OCI-LY7 (cell line): ENCODE measurements around the gene SFT2D3. TPM values are rescaled to one million over a fixed set of nuclear protein-coding genes. Genes with fewer than 3 reads are reported as not detected.

Experiments
- BruUV-seq: library from RNA; stranded (reverse); fragments of 400-500 nt; replicated peaks from 2 replicates; lab custom pipeline; 2021; lab: Mats Ljungman, UMichigan
- CTCF ChIA-PET: fragments of 300-600 bp; sonication (Branson Sonifier 250); formaldehyde crosslinking; loops from one replicate; lab custom pipeline; 2022; ENCODE audit warnings: antibody characterized with exemption; ENCODE audit not compliant: unreplicated experiment; lab: Charles Lee
- POLR2A ChIA-PET: fragments of 300-600 bp; sonication (Branson Sonifier 250); formaldehyde crosslinking; loops from one replicate; lab custom pipeline; 2022; ENCODE audit warnings: antibody characterized with exemption; lab: Charles Lee
- DNase-seq: peaks from one replicate; pipeline ENCODE4 v3.0.0-alpha.2; 2015; ENCODE audit warnings: low spot score
- H2AFZ ChIP-seq: fragments of 200-600 bp; sonication (generic), shearing (Covaris generic); 2 replicates; pipeline ENCODE4 v1.6.1; 2014; ENCODE audit warnings: mild to moderate bottlenecking, antibody characterized with exemption, low read length, moderate library complexity
- H3K27ac ChIP-seq: fragments of 200-600 bp; sonication (generic); 2 replicates; pipeline ENCODE4 v1.5.1; 2014; ENCODE audit warnings: mixed run types, low read depth, mild to moderate bottlenecking, moderate library complexity, low read length, inconsistent platforms; ENCODE audit not compliant: poor library complexity, severe bottlenecking
- H3K36me3 ChIP-seq: fragments of 200-600 bp; sonication (generic); 2 replicates; pipeline ENCODE4 v1.6.1; 2014; ENCODE audit warnings: mild to moderate bottlenecking, antibody characterized with exemption, low read length, moderate library complexity, mixed read lengths; ENCODE audit not compliant: insufficient read depth
- H3K4me1 ChIP-seq: fragments of 200-600 bp; sonication (generic); 2 replicates; pipeline ENCODE4 v1.5.1; 2014; ENCODE audit warnings: mild to moderate bottlenecking, low read length; ENCODE audit not compliant: insufficient read depth, poor library complexity, severe bottlenecking
- H3K4me2 ChIP-seq: fragments of 200-600 bp; sonication (generic); 2 replicates; pipeline ENCODE4 v1.6.1; 2014; ENCODE audit warnings: mild to moderate bottlenecking, low read length
- H3K4me3 ChIP-seq: fragments of 200-600 bp; sonication (generic); 2 replicates; pipeline ENCODE4 v1.5.1; 2014; ENCODE audit warnings: mild to moderate bottlenecking, low read depth, low read length; ENCODE audit not compliant: poor library complexity, severe bottlenecking
- H3K79me2 ChIP-seq: fragments of 200-600 bp; sonication (generic); 2 replicates; pipeline ENCODE4 v1.6.1; 2016; ENCODE audit warnings: low read depth, mild to moderate bottlenecking, low read length, moderate library complexity, mixed read lengths; ENCODE audit not compliant: insufficient read depth
- H3K9me2 ChIP-seq: fragments of 200-600 bp; sonication (generic); 2 replicates; pipeline ENCODE4 v1.6.1; 2016; ENCODE audit warnings: mild to moderate bottlenecking, low read length, mixed read lengths; ENCODE audit not compliant: insufficient read depth
- H3K9me3 ChIP-seq: fragments of 200-600 bp; sonication (generic); 2 replicates; pipeline ENCODE4 v1.6.1; 2014; ENCODE audit warnings: mild to moderate bottlenecking, mixed run types, low read length, mixed read lengths
- H4K20me1 ChIP-seq: fragments of 200-600 bp; sonication (generic); 2 replicates; pipeline ENCODE4 v1.6.1; 2014; ENCODE audit warnings: mild to moderate bottlenecking, antibody characterized with exemption, low read length, moderate library complexity, mixed read lengths; ENCODE audit not compliant: insufficient read depth
- EZH2phosphoT487 ChIP-seq: fragments of 200-600 bp; sonication (generic); IDR thresholded peaks from 2 replicates; pipeline ENCODE4 v1.6.1; 2018; ENCODE audit warnings: low read depth, borderline replicate concordance, mild to moderate bottlenecking, mixed run types, antibody characterized with exemption, low read length, moderate library complexity, mixed read lengths
- intact Hi-C: fragments of 100-400 bp; cut with micrococcal nuclease; formaldehyde crosslinking; loops from one replicate; pipeline ENCODE4 v1.10.0; 2022; ENCODE audit not compliant: unreplicated experiment
- total RNA-seq, 2 experiments: library from RNA; depleted of rRNA in 1 of 2; stranded (reverse); fragments of >200 nt in 1 of 2; shearing (Covaris generic) in 1 of 2; gene quantifications; 2 replicates each; pipeline ENCODE4 v1.2.3, GENCODE V29; 2014 to 2022
- TF ChIP-seq, protein P1 (sequence below): fragments of 200-600 bp; sonication (generic); conservative IDR thresholded peaks from 2 replicates; pipeline ENCODE4 v1.5.1; 2014; ENCODE audit warnings: mild to moderate bottlenecking, antibody characterized with exemption, low read length, moderate library complexity, mixed read lengths

Gene SFT2D3
- total RNA-seq, 2 experiments from 2014 or later = 7.6 to 14.3 TPM

- POLR2A ChIA-PET = interaction anchor here (0.8 kb wide), 1 partner anchor 19 kb away, joined by 4 read pairs; no protein-coding TSS in a partner anchor
- intact Hi-C loops = no loop called here
- Histone ChIP-seq H4K20me1 (no peaks in the 10 kb centered on the region), H3K36me3 (peaks cover 82% of the 10 kb centered on the region), H3K79me2 (no peaks in the 10 kb centered on the region), H3K9me3 (no peaks in the 10 kb centered on the region), H3K27ac (no peak overlapping the region), H3K9me2 (no peaks in the 10 kb centered on the region), H3K4me3 (no peak overlapping the region), H2AFZ (no peak overlapping the region), H3K4me2 (no peak overlapping the region), H3K4me1 (no peaks in the 10 kb centered on the region)
- CTCF ChIA-PET = no interaction called here
- DNase-seq = no peak
- no peak for TF ChIP-seq EZH2phosphoT487
- TF ChIP-seq, protein P1, sequence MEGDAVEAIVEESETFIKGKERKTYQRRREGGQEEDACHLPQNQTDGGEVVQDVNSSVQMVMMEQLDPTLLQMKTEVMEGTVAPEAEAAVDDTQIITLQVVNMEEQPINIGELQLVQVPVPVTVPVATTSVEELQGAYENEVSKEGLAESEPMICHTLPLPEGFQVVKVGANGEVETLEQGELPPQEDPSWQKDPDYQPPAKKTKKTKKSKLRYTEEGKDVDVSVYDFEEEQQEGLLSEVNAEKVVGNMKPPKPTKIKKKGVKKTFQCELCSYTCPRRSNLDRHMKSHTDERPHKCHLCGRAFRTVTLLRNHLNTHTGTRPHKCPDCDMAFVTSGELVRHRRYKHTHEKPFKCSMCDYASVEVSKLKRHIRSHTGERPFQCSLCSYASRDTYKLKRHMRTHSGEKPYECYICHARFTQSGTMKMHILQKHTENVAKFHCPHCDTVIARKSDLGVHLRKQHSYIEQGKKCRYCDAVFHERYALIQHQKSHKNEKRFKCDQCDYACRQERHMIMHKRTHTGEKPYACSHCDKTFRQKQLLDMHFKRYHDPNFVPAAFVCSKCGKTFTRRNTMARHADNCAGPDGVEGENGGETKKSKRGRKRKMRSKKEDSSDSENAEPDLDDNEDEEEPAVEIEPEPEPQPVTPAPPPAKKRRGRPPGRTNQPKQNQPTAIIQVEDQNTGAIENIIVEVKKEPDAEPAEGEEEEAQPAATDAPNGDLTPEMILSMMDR = no peak
- BruUV-seq = no TSS peak
These were observed 11.7 kb downstream of the SFT2D3 start for GRCh38 chr2:127712999-127713398.

DNA sequence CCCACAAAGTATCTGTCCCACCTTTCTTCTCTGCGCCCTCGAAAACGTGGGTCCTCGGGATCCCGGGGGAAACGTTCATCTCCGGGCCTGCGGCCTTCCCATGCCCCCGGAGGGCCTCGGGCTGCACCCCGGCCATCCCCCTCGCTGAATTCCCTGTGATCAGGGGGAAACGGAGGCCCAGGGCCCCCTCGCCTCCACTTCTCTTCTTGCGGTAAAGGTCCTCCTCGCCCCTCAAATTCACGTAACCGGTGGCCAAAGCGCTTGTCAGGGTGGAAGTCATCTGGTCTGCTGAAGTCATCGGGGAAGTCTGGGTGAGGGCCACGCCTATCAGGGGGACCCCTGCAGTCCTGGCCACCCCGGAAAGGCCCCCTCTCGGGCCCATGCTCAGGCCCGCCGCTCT, 12.3 kb downstream of the SFT2D3 start:
- no peak overlapping the region for H3K27ac ChIP-seq
- TF ChIP-seq, protein P1 = no peak
- TF ChIP-seq EZH2phosphoT487 = no peak
- no peaks in the 10 kb centered on the region for H3K4me1 ChIP-seq
- no peak overlapping the region for H3K4me3 ChIP-seq
- H3K9me3 ChIP-seq = no peaks in the 10 kb centered on the region
- H3K9me2 ChIP-seq = no peaks in the 10 kb centered on the region
- ChIA-PET CTCF (no interaction called here), POLR2A (interaction anchor here (0.8 kb wide), 1 partner anchor 9 kb away, joined by 3 read pairs; no protein-coding TSS in a partner anchor)
- intact Hi-C loops = no loop called here
- H2AFZ ChIP-seq = no peak overlapping the region
- BruUV-seq = no TSS peak
- no peak for DNase-seq
- peaks cover 82% of the 10 kb centered on the region for H3K36me3 ChIP-seq
- no peaks in the 10 kb centered on the region for H4K20me1 ChIP-seq
- H3K4me2 ChIP-seq = no peak overlapping the region
- no peaks in the 10 kb centered on the region for H3K79me2 ChIP-seq

DNA sequence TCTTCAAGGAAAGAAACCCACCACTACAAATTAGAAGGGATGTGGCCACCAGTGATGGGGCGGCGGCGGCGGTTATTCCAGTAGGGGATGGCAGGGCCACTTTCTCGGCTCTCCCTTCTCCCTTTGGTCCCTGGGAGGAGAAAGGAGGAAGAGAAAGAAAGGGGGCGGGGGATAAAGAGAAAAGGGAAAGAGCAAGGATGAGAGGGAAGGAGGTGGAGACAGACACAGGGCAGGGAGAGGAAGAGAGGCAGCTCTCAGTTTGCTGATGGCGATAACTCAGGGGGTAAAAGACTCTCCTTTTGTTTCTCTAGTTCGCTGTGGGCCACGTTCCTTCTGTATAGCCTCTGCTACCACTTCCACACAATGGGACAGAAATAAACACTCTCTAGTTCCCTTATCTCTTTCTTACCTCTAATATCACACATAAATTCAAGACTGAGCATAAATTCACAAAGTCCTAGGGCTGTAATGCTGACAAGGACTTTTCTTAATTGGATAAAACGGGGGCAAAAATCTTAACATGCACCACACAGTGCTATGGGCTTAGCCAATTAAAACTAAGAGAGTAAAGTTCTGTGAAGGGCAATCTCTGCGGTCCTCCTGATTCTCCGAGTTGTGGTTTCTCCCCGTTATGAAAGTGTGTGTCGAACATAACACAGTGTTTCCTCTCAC, 14.6 kb downstream of the SFT2D3 start:
- H3K27ac ChIP-seq = no peak overlapping the region
- H3K4me1 ChIP-seq = no peaks in the 10 kb centered on the region
- H3K9me2 ChIP-seq = no peaks in the 10 kb centered on the region
- H4K20me1 ChIP-seq = no peaks in the 10 kb centered on the region
- H3K79me2 ChIP-seq = no peaks in the 10 kb centered on the region
- CTCF ChIA-PET = no interaction called here
- no peak for TF ChIP-seq EZH2phosphoT487
- TF ChIP-seq, protein P1 = no peak
- BruUV-seq = no TSS peak
- peaks cover 82% of the 10 kb centered on the region for H3K36me3 ChIP-seq
- intact Hi-C loops = no loop called here
- H3K4me3 ChIP-seq = no peak overlapping the region
- H3K4me2 ChIP-seq = no peak overlapping the region
- H2AFZ ChIP-seq = no peak overlapping the region
- DNase-seq = no peak
- POLR2A ChIA-PET = no interaction called here
- no peaks in the 10 kb centered on the region for H3K9me3 ChIP-seq
